GM10248 (cell line): Measurements from ENCODE around the gene ADGRB2.
A peak's percentile ranks its signal among the peaks of the same experiment; 100 is the strongest.

Experiments
- CTCF ChIA-PET: fragments of 300-600 bp; sonication (Branson Sonifier 250); formaldehyde crosslinking; extraction: SDS; loops from one replicate; lab custom pipeline; 2021; ENCODE audit warnings: antibody characterized with exemption; lab: Yijun Ruan, JAX
- POLR2A ChIA-PET: fragments of 350-650 bp; sonication (Branson Sonifier 250); formaldehyde crosslinking; extraction: SDS; loops from one replicate; lab custom pipeline; 2020; ENCODE audit warnings: antibody characterized with exemption; lab: Yijun Ruan, JAX
- DNase-seq: peaks from one replicate; pipeline ENCODE4 v3.0.0; 2012; ENCODE audit errors: extremely low spot score
- TF ChIP-seq, protein P1 (sequence below): IDR thresholded peaks from 2 replicates; pipeline ENCODE4 v1.5.1; 2012; ENCODE audit warnings: mild to moderate bottlenecking, low read depth; ENCODE audit errors: extremely low read depth, missing control alignments, control extremely low read depth

ADGRB2 gene

DNA sequence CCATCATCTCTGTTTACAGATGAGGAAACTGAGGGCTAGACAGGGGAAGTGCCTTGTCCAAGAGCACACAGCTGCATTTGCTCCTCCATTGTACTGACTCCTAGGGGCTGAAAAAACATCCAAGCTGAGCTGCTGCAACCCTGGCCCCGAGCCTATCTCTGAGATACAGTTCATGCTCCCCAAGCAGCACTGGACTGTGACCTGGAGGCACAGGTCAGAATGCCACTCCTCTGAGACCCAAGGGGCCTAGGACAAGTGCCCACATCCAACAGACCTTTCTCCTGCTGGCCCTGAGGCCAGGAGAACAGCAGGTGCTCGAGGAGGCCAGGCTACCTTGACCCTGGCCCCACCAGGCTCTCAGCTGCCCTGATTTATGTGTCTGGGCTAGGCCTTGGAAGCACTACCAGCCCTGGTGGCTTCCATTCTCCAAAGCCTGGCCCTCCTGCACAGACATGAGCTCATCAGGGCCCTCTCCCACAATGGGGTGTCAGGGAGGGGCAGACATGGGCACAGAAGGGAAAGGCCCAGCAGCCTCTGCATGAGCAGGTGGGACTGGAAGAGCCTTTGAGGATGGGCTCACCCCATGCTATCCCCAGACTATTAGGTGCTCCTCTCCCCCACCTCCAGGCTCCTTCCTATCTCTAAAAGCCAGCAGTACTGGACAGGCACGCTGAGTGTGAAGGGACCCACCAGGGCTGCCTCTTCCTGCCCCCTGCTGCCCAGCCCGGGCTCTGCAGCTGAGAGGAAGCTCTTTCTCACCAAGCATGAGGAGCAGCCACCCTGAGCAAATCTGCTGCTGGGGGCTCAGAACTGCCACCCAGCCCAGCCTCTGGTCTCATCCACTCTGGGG is 18.8 kb downstream of the ADGRB2 start:
- TF ChIP-seq, protein P1, sequence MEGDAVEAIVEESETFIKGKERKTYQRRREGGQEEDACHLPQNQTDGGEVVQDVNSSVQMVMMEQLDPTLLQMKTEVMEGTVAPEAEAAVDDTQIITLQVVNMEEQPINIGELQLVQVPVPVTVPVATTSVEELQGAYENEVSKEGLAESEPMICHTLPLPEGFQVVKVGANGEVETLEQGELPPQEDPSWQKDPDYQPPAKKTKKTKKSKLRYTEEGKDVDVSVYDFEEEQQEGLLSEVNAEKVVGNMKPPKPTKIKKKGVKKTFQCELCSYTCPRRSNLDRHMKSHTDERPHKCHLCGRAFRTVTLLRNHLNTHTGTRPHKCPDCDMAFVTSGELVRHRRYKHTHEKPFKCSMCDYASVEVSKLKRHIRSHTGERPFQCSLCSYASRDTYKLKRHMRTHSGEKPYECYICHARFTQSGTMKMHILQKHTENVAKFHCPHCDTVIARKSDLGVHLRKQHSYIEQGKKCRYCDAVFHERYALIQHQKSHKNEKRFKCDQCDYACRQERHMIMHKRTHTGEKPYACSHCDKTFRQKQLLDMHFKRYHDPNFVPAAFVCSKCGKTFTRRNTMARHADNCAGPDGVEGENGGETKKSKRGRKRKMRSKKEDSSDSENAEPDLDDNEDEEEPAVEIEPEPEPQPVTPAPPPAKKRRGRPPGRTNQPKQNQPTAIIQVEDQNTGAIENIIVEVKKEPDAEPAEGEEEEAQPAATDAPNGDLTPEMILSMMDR = peak; percentile 74

DNA sequence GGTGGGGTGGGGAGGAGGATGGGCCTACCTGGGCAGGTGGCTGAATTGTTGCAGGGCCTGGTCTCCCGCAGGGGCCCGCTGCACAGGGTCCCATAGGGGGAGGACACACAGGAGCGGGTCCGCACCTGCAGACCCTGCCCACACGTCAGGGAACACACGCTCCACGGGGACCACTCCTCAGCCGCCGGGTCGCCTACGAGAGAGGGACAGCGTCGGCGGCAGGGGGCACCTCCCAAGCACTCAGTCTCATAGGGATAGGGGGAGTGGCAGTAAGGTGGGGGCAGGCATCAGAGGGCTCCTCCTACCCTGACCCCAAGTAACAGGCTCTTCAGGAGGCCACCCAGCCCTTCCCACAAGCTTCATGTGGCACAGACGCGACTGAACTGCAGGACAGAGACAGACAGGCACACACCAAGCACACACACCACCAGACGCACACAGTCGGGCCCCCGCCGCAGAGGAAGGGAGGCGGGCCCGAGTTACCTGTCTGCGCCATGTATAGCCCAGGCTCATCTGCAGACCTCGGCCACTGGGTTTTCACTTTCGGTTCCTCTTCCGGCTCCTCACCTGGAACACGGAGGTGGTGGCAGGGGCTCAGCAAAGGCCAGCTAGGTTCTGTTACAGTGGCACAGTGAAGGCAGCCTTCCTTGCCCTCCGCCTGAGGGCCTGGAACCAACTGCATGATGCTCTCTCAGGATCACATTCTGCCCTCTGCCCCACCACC is 19.8 kb downstream of the ADGRB2 start:
- TF ChIP-seq, protein P1 = no peak
- POLR2A ChIA-PET = no interaction called here
- peak; percentile 77 for DNase-seq
- CTCF ChIA-PET = interaction anchor here (1.1 to 6.2 kb wide), 9 partner anchors 9 to 152 kb away, joined by 3 to 67 read pairs (median 7); no protein-coding TSS in a partner anchor

More for the DNA sequence above, 18.8 kb downstream of the ADGRB2 start:
- ChIA-PET CTCF (interaction anchor here (0.8 to 6.2 kb wide), 26 partner anchors 9 to 196 kb away, joined by 3 to 67 read pairs (median 5); partner anchors contain the start of gene COL16A1), POLR2A (interaction anchor here (0.6 kb wide), 1 partner anchor 552 kb away, joined by 3 read pairs; no protein-coding TSS in a partner anchor)
- DNase-seq = peak; percentile 87

DNA sequence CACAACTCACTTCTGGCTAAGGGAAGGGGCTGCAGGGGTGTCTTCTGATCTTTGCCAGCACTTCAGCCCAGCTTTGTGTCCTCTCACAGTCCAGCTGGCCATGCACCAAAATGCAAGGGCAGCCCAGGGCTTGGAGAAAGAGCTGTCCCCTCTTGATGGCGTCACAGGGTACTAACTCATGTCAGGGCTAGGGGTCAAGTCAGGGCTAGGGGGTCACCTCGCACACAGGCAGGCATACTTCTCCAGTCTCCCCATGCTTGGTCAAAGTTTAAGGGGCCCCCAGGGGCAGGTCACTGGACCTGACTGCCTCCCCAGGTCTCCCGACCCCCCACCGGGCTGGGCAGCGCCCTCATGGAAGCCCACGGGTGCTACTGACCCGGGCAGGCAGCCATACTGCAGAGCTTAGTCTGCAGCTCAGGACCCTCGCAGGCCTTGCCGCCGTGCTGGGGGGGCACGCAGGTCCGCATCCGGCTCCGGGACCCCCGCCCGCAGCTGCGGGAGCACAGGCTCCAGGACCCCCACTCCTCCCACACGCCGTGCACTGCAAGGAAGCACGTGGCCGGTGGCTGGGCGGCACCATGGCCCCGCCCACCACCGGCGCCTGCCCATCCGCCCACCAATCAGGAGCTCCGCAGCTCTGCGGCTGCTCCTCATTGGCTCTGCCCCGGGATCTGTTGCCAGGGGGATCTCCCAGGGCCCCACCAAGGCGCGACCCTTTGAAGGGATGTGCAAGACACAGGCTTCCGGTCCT is 21.5 kb downstream of the ADGRB2 start:
- CTCF ChIA-PET = interaction anchor here (1.4 to 1.8 kb wide), 4 partner anchors 8 to 78 kb away, joined by 3 to 7 read pairs (median 4); no protein-coding TSS in a partner anchor

DNA sequence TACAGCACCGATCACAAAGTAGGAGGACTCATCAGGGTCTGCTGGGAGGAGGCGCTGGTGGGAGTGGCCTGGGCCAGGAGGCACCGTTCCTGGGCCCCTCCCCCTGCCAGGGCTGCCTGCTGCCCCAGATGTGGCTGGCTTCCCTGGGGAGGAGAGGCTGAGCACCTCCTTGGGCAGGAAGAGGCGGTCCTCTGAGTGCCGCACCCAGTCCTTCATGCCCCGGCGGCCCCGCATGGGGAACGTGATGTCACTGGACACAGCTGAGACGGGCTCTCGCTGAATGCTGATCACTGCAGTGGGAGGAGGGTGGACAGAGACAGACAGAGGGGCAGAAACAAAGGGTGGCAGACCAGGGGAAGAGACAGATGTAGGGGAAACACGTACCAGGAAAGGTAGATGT is 24.8 kb downstream of the ADGRB2 start:
- POLR2A ChIA-PET = no interaction called here
- TF ChIP-seq, protein P1 = no peak
- DNase-seq = no peak
- CTCF ChIA-PET = no interaction called here

More for the DNA sequence above, 21.5 kb downstream of the ADGRB2 start:
- no peak for DNase-seq
- POLR2A ChIA-PET = no interaction called here
- TF ChIP-seq, protein P1 = no peak

DNA sequence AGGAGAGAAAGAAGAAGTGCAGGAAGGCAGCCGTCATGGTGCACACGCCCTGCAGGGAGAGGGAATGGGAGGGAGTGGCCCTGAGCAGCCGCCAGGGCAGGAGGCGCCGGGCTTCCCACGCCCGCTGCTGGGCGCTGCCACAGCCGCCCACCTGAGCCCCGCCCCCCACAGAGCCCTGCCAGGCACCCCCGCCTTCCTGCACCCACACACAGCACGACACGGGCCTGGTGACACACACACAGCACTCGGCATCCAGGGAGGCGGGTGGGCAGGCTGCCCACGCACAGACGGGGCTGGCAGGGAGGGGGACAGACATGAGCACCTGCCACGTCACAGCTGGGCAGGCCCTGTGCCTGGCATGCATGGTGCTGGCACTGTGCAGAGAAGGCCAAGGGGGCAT is 27.5 kb downstream of the ADGRB2 start:
- ChIA-PET CTCF (interaction anchor here (1.0 to 3.6 kb wide), 2 partner anchors 9 to 20 kb away, joined by 3 to 25 read pairs; no protein-coding TSS in a partner anchor), POLR2A (no interaction called here)
- TF ChIP-seq, protein P1 = no peak
- DNase-seq = no peak
